ENCODE results near the gene ELN. TPM values are rescaled to one million over a fixed set of nuclear protein-coding genes. Genes with fewer than 3 reads are reported as not detected.
"Not testable (repeated sequence)": the region's sequence is repeated elsewhere in the genome, so short reads cannot be mapped to it uniquely, and the experiment has no call there.

The ELN gene
- total RNA-seq, 2 experiments from 2014 or later: 0.06 TPM; not detected in 1

DNA sequence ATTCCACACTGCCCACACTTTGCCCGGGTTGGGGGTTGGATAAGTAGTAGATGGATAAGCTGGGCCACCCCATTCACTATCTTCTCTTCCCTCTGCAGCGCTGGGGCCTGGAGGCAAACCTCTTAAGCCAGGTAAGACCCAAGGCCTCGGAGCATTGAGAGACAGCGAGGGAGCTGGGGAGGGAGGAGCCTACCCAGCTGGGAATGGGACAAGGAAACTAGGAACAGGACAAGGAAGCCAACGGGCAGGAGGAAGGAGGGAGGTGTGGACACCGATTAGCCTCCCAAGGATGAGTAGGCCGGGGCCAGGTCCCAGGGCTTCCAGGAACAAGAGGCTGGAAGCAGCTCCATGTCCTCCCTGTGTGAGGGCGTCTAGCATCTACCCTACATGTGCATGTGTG lies 9.6 kb downstream of the ELN start:
- ChIA-PET POLR2A (interaction anchor here (0.6 kb wide), 1 partner anchor 10 kb away, joined by 4 read pairs; no protein-coding TSS in a partner anchor), CTCF (interaction anchor here (2.9 kb wide), 1 partner anchor 12 kb away, joined by 14 read pairs; no protein-coding TSS in a partner anchor)

DNA sequence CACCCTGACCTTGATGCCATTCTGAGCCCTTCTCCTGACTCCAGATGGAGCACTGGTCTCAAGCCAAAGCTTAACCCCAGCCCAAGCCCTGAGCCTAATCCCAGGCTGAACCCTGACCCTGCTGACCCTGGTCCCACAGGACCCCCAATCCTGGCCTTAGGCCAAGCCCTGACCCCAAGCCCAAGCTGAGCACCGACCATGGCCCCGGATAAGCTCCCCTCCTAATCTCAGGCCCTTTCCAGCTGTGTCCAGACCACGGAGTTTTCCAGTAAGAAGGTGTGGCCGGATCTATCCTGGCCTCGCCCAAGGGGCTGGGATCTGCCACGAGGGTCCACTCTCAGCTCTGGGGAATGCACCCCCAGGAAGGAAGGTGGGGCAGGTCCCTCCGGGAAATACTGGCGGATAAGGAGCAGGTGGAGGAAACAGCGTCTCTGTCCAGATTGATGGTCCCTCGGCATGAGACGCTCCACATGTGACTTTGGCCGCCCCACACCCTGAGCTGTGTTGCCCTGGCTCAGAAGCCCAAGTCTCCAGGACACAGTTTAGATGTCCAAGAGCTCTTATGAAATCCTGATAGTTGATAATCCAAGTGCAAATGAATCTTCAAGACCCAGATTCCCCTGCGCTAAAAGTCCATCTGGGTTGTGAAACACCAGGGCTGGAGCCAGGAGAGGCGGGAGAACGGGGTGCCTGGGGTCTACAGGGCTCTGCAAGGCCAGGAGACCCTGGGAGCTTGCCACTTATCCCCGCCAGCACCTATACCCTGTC lies 10.4 kb downstream of the ELN start:
- CTCF ChIA-PET: interaction anchor here (2.9 kb wide), 1 partner anchor 12 kb away, joined by 14 read pairs; no protein-coding TSS in a partner anchor
- POLR2A ChIA-PET: no interaction called here

- POLR2A ChIA-PET: no interaction called here
- CTCF ChIA-PET: interaction anchor here (2.9 kb wide), 1 partner anchor 13 kb away, joined by 14 read pairs; no protein-coding TSS in a partner anchor
Measured at GRCh38 chr7:74039337-74039736, 11.4 kb downstream of the ELN start.

- POLR2A ChIA-PET: no interaction called here
- CTCF ChIA-PET: interaction anchor here (2.9 kb wide), 1 partner anchor 14 kb away, joined by 14 read pairs; no protein-coding TSS in a partner anchor
Measured at GRCh38 chr7:74040101-74040790, 12.3 kb downstream of the ELN start.

DNA sequence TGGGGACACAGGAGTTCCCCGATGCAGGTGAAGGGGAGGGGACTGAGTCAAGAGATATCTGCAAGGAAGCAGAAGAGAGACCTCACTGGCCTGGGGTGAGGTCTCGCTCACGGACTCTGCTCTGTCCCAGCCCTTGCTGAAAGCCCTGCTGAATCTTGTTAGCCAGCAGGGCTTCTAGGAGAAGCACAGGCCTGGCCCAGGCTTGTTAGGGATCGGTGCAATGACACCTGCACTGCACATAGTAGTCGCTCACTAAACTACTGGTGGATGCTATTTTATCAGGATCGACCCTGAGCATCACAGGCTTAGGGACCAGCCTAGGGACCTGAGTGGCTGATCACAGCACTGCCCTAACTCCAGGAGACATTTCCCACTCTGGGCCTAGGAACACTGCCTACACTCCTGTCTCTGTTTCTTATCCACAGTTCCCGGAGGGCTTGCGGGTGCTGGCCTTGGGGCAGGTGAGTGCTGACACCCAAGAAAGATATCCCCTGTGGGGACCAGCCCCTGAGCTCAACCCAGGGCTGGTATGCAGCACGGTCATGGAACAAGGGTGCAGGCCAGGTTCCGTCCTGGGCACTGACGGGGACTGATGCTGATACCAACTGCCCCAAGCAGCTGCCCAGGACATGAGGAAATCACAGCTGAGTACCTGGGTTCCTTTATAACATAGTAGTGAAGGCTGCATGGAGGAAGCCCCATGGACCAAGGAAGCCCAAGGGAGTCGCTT lies 13.0 kb downstream of the ELN start:
- ChIA-PET CTCF (no interaction called here), POLR2A (no interaction called here)

GRCh38 chr7:74042746-74043522 lies 15.0 kb downstream of the ELN start:
- CTCF ChIA-PET: no interaction called here
- POLR2A ChIA-PET: no interaction called here

- CTCF ChIA-PET: no interaction called here
- POLR2A ChIA-PET: no interaction called here
Measured at GRCh38 chr7:74043523-74043951, 15.6 kb downstream of the ELN start.

DNA sequence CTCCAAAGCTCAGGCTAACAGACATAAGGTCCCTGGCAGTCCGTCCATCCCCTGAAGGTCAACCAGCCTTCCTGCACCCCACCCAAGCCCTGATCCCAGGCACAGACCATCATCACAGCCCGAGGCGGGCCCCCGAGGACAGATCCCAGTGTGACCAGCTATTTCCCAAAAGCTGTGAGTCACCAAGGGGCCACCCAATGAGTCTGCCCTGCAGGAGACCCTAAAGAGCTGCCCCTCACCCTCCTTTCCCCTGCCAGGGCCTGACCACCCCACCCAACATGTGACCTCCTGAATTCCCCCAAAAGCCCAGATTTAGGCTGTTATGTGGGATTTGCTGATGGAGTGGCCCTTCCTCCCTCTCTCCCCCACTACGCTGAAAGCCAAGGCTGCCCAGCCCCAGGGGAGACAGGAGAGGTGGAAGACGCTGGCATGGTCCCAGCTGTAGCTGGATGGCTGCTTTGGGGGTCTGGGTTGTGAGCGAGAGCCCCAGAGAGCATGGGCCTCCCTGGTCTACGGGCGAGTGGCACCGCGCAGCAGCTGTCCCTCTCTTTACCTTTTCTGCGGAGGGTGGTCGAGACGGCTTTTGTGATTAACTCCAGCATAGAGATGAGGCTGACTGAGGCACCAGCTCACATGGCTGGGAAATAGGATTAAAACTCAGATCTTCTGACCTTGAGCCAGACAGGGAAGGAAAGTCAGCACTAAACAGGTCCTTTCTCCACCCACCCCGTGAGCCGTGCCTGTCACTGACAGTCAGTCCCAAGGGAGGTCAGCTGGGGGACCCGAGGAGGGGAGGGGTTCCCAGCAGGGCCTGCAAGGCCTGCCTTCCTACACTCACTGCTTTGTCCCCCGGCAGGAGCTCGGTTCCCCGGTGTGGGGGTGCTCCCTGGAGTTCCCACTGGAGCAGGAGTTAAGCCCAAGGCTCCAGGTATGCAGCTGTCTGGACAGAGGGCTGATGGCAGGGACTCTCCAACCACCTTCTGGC lies 16.7 kb downstream of the ELN start:
- ChIA-PET CTCF (interaction anchor here (1.0 kb wide), 1 partner anchor 18 kb away, joined by 3 read pairs; no protein-coding TSS in a partner anchor), POLR2A (no interaction called here)

DNA sequence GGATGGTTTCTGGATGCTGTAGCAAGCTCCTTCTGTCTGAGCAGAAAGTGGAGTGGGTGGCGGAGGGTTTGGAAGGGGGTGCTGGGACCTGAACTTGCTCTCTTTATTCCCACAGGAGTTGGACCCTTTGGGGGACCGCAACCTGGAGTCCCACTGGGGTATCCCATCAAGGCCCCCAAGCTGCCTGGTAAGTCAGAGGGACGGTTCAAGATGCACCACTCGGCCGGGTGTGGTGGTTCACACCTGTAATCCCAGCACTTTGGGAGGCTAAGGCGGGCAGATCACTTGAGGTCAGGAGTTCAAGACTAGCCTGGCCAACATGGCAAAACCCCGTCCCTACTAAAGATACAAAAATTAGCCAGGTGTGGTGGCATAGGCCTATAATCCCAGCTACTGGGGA lies 18.6 kb downstream of the ELN start:
- POLR2A ChIA-PET: not testable (repeated sequence)
- CTCF ChIA-PET: interaction anchor here (0.7 kb wide), 1 partner anchor 248 kb away, joined by 3 read pairs; no protein-coding TSS in a partner anchor

DNA sequence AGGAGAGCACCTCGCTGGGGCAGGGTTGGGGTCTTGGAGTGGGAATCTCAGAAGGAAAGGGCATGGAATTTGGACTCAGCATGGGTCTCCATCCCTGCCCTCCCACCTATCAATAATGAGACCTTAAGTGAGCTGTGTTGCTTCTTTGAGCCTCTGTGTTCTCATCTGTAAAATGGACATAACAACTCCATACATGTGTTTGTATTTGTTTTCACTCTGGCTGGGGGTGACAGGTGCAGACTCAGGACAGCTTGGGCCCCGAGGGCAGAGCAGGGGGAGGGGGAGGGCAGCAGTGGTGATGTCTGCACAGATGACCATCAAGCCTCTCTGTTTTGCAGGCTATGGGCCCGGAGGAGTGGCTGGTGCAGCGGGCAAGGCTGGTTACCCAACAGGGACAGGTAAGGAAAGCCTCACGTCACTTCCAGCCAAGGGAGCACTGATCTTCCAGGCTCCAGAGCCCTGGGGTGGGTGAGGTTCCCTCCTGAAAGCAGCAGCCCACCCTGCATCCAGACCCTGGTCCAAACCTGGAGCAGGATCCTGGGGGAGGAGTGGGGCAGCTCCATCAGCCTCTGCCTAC lies 19.9 kb downstream of the ELN start:
- POLR2A ChIA-PET: no interaction called here
- CTCF ChIA-PET: no interaction called here

- POLR2A ChIA-PET: no interaction called here
- CTCF ChIA-PET: no interaction called here
Measured at GRCh38 chr7:74048999-74049599, 21.1 kb downstream of the ELN start.

- CTCF ChIA-PET: no interaction called here
Measured at GRCh38 chr7:74049997-74050798, 22.2 kb downstream of the ELN start.

DNA sequence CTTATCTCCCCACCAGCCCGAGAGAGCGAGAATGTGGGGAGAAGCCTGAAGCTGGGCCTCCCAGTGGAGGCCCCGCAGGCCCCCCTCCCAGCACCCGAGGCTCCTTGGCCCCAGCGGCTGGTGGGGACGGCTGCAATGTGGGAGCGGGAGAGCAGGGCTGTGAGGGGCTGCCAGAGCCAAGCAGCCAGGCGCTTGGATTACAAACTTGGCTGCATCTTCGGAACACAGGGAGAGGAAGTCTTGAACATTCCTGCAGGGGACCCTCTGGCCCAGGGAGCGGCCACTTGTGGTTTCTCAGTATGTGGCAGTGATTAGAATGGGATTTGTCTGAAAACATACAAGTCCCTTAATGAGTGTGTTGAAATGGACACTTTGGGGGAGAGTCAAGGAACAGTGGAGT lies 23.2 kb downstream of the ELN start:
- ChIA-PET POLR2A (no interaction called here), CTCF (no interaction called here)

More at GRCh38 chr7:74049997-74050798, 22.2 kb downstream of the ELN start:
- POLR2A ChIA-PET: no interaction called here

- CTCF ChIA-PET: no interaction called here
- POLR2A ChIA-PET: no interaction called here
Measured at GRCh38 chr7:74051629-74052410, 23.8 kb downstream of the ELN start.

DNA sequence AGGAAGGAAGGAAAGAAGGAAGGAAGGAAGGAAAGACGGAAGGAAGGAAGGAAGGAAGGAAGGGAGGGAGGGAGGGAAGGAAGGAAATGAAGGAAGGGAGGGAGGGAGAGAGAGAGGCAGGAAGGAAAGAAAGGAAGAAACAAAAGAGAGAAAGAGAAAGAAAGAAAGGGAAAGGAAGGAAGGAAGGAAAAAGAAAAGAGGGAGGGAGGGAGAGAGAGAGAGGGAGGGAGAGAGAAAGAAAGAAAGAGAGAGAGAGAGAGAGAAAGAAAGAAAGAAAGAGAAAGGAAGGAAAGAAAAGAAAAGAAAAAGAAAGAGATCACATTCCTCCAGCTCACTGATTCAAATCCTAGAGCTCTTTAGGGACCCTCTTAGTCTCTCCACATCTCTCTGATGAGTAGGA lies 24.7 kb downstream of the ELN start:
- CTCF ChIA-PET: interaction anchor here (0.8 kb wide), 1 partner anchor 15 kb away, joined by 9 read pairs; no protein-coding TSS in a partner anchor

GRCh38 chr7:74053589-74054186 lies 25.7 kb downstream of the ELN start:
- POLR2A ChIA-PET: no interaction called here

More for the DNA sequence above, 24.7 kb downstream of the ELN start:
- POLR2A ChIA-PET: no interaction called here

More at GRCh38 chr7:74053589-74054186, 25.7 kb downstream of the ELN start:
- CTCF ChIA-PET: interaction anchor here (0.8 kb wide), 1 partner anchor 14 kb away, joined by 9 read pairs; no protein-coding TSS in a partner anchor

All from activated CD8-positive, alpha-beta memory T cell treated with anti-CD3 and anti-CD28 coated beads for 36 hours (primary cell).